ENCODE results near the gene BSND. TPM values are rescaled to one million over a fixed set of nuclear protein-coding genes. Genes with fewer than 3 reads are reported as not detected.

BSND gene
- total and polyA plus RNA-seq, 2 experiments from 2014 or later: not detected

DNA sequence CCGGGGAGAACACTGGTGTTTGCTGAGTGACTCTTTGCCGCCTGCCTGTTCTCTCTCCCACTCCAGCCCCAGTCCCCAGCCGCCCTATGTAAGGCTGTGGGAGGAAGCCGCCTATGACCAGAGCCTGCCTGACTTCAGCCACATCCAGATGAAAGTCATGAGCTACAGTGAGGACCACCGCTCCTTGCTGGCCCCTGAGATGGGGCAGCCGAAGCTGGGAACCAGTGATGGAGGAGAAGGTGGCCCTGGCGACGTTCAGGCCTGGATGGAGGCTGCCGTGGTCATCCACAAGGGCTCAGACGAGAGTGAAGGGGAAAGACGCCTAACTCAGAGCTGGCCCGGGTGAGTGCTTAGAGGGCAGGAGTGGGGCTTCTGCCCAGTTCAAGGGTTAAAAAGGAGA is 8.2 kb downstream of the BSND start:
- TF ChIP-seq EZH2 (IDR thresholded peaks at IDR 0.05; ENCODE audit: insufficient read depth, poor library complexity, severe bottlenecking): no peak
- TF ChIP-seq EZH2phosphoT487 (IDR thresholded peaks at IDR 0.05; ENCODE audit: insufficient read depth, low read depth): no peak
- Histone ChIP-seq H3F3A (ENCODE audit: insufficient read depth) (0 out of 2 replicates have a peak, but pooled peaks cover 9% of the 10 kb centered on the region), H3K79me2 (ENCODE audit: insufficient read depth) (no peaks in the 10 kb centered on the region), H3K4me3 (no peak overlapping the region), H3K27me3 (replicated peaks; ENCODE audit: insufficient read depth) (no peaks in the 10 kb centered on the region; the same call in 1 of the 2 replicates), H3K27ac (no peak overlapping the region), H3K9me3 (ENCODE audit: low read depth) (no peaks in the 10 kb centered on the region), H3K4me1 (ENCODE audit: insufficient read depth) (peaks cover 10% of the 10 kb centered on the region), H3K9ac (no peak overlapping the region), H3K4me2 (ENCODE audit: unreplicated experiment) (no peak overlapping the region), H4K20me1 (ENCODE audit: insufficient read depth) (no peaks in the 10 kb centered on the region), H3K9me2 (ENCODE audit: insufficient read depth) (no peaks in the 10 kb centered on the region), H2AFZ (no peak overlapping the region), H3K36me3 (ENCODE audit: low read depth) (no peaks in the 10 kb centered on the region)
- no peak for DNase-seq
- WGBS, 2 experiments (ENCODE audit: low coverage in 1 of 2, low lambda C conversion rate in 2 of 2, missing lambda C conversion rate in 2 of 2): 92 to 94% methylated on average over 12 of the region's 12 CpGs
- in situ Hi-C loops (cut with MboI): no loop called here

DNA sequence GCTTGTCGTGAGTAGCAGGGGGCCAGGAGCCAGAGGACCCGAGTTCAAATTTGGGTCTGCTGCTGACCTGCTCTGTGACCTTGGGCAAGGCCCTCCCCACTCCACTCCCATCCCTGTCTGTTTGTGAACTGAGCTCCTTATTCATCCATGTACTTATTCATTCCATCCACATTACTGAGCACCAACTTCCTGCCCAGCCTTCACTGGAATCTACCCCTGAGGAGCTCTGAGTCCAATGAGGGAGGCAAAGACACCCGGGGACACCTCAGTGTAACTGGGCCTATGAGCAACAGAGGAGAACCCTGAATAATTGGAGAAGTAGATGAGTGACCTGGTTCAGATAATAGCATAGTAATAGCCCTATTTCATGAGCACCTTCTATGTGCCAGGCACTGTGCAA is 8.9 kb downstream of the BSND start:
- H3K4me2 ChIP-seq (ENCODE audit: unreplicated experiment): no peak overlapping the region
- no peak overlapping the region for H3K27ac ChIP-seq
- no peaks in the 10 kb centered on the region for H3K9me2 ChIP-seq (ENCODE audit: insufficient read depth)

DNA sequence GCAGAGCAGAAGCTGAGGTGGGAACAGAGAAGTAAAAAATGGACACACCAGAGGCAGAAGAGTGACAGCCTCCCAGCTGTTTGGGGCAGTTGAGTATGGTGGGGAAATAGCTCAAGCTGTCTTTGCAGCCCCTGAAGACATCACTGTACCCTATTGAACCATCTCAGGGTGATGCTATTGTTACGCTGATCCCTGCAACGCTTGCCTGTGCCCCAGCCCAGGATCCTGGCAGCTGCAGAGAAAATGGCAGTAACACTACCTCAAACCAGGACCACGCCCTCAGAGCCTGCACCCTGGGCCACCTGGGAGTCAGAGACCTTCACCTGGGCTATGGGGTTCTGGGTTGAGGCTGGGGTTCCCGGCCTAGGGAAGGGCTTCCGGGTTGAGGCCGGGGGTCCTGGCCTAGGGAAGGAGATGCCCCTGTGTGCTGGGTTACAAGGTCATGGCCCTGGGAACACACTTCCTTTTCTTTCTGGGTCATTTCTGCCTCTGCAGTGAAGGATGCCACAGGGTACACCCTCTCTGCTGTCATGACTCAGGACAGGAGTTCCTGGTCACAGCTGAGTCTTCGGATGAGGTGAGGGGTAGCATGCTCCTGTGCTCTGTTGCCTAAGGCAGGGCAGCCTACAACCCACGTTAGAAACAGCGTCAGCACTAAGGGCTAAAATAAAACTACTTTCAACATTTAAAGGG is 11.6 kb downstream of the BSND start:
- Histone ChIP-seq H3K9me3 (ENCODE audit: low read depth) (no peaks in the 10 kb centered on the region), H2AFZ (no peak overlapping the region), H3K4me2 (ENCODE audit: unreplicated experiment) (no peak overlapping the region), H3F3A (ENCODE audit: insufficient read depth) (0 out of 2 replicates have a peak, but pooled peaks cover 9% of the 10 kb centered on the region), H3K36me3 (ENCODE audit: low read depth) (no peaks in the 10 kb centered on the region), H3K79me2 (ENCODE audit: insufficient read depth) (no peaks in the 10 kb centered on the region), H3K4me1 (ENCODE audit: insufficient read depth) (peaks cover 10% of the 10 kb centered on the region), H3K4me3 (no peak overlapping the region), H3K27me3 (replicated peaks; ENCODE audit: insufficient read depth) (no peaks in the 10 kb centered on the region; the same call in 1 of the 2 replicates), H3K27ac (no peak overlapping the region), H4K20me1 (ENCODE audit: insufficient read depth) (no peaks in the 10 kb centered on the region), H3K9me2 (ENCODE audit: insufficient read depth) (no peaks in the 10 kb centered on the region), H3K9ac (no peak overlapping the region)
- no peak for DNase-seq
- in situ Hi-C loops (cut with MboI): no loop called here
- TF ChIP-seq EZH2phosphoT487 (IDR thresholded peaks at IDR 0.05; ENCODE audit: insufficient read depth, low read depth) (no peak), EZH2 (IDR thresholded peaks at IDR 0.05; ENCODE audit: insufficient read depth, poor library complexity, severe bottlenecking) (no peak)
- 86 to 90% methylated on average over 8 to 9 of the region's 9 CpGs for WGBS, 2 experiments (ENCODE audit: low coverage in 1 of 2, low lambda C conversion rate in 2 of 2, missing lambda C conversion rate in 2 of 2)

More for the DNA sequence above, 8.9 kb downstream of the BSND start:
- H3K36me3 ChIP-seq (ENCODE audit: low read depth): no peaks in the 10 kb centered on the region
- peaks cover 10% of the 10 kb centered on the region for H3K4me1 ChIP-seq (ENCODE audit: insufficient read depth)
- H3F3A ChIP-seq (ENCODE audit: insufficient read depth): 0 out of 2 replicates have a peak, but pooled peaks cover 9% of the 10 kb centered on the region
- no peak overlapping the region for H3K9ac ChIP-seq
- 53 to 62% methylated on average over 3 of the region's 3 CpGs for WGBS, 2 experiments (ENCODE audit: low coverage in 1 of 2, low lambda C conversion rate in 2 of 2, missing lambda C conversion rate in 2 of 2)
- no peak overlapping the region for H3K4me3 ChIP-seq
- no peak overlapping the region for H2AFZ ChIP-seq
- TF ChIP-seq EZH2 (IDR thresholded peaks at IDR 0.05; ENCODE audit: insufficient read depth, poor library complexity, severe bottlenecking) (no peak), EZH2phosphoT487 (IDR thresholded peaks at IDR 0.05; ENCODE audit: insufficient read depth, low read depth) (no peak)
- in situ Hi-C loops (cut with MboI): no loop called here
- no peaks in the 10 kb centered on the region for H3K79me2 ChIP-seq (ENCODE audit: insufficient read depth)
- no peaks in the 10 kb centered on the region for H4K20me1 ChIP-seq (ENCODE audit: insufficient read depth)
- H3K27me3 ChIP-seq (replicated peaks; ENCODE audit: insufficient read depth): no peaks in the 10 kb centered on the region; the same call in 1 of the 2 replicates
- DNase-seq: peak; percentile 89
- H3K9me3 ChIP-seq (ENCODE audit: low read depth): no peaks in the 10 kb centered on the region

DNA sequence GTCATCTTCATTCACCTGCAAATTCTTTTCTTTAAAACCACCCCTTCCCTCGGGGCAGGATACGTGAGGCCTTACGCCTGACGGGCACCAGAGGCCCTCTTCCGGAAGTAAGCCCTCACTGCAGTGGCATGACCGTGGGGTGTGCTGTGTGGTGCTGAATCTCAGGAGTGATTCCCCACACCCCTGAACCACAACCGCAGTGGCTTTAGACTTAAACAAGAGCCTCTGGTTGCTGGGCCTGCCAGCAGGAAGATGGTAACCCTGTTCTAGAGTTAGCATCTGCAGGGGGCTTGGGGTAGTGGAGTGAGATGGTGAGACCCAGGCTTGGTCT is 12.1 kb downstream of the BSND start:
- Histone ChIP-seq H3F3A (ENCODE audit: insufficient read depth) (0 out of 2 replicates have a peak, but pooled peaks cover 9% of the 10 kb centered on the region), H3K27ac (no peak overlapping the region), H3K4me1 (ENCODE audit: insufficient read depth) (peaks cover 12% of the 10 kb centered on the region), H4K20me1 (ENCODE audit: insufficient read depth) (no peaks in the 10 kb centered on the region), H3K4me2 (ENCODE audit: unreplicated experiment) (no peak overlapping the region), H2AFZ (no peak overlapping the region), H3K4me3 (no peak overlapping the region), H3K27me3 (replicated peaks; ENCODE audit: insufficient read depth) (no peaks in the 10 kb centered on the region; the same call in 1 of the 2 replicates), H3K9me2 (ENCODE audit: insufficient read depth) (no peaks in the 10 kb centered on the region), H3K9me3 (ENCODE audit: low read depth) (no peaks in the 10 kb centered on the region), H3K9ac (no peak overlapping the region), H3K79me2 (ENCODE audit: insufficient read depth) (no peaks in the 10 kb centered on the region), H3K36me3 (ENCODE audit: low read depth) (no peaks in the 10 kb centered on the region)
- TF ChIP-seq EZH2phosphoT487 (IDR thresholded peaks at IDR 0.05; ENCODE audit: insufficient read depth, low read depth): no peak
- TF ChIP-seq EZH2 (IDR thresholded peaks at IDR 0.05; ENCODE audit: insufficient read depth, poor library complexity, severe bottlenecking): no peak
- 88 to 90% methylated on average over 7 of the region's 7 CpGs for WGBS, 2 experiments (ENCODE audit: low coverage in 1 of 2, low lambda C conversion rate in 2 of 2, missing lambda C conversion rate in 2 of 2)
- DNase-seq: no peak
- in situ Hi-C loops (cut with MboI): no loop called here

Measured in GM23248 (cell line).